ENCODE data around the gene SORCS2. TPM values are rescaled to one million over a fixed set of nuclear protein-coding genes. Genes with fewer than 3 reads are reported as not detected.

SORCS2 gene
- polyA plus RNA-seq, 1 of the 3 experiments (the other 2 are of a cell fraction), result 1.6 TPM

GRCh38 chr4:7403001-7403400, 210.7 kb downstream of the SORCS2 start:
- TF ChIP-seq ELF1 (IDR thresholded peaks at IDR 0.05), result no peak
- no peak for TF ChIP-seq TEAD4 (IDR thresholded peaks at IDR 0.05; ENCODE audit: borderline replicate concordance, insufficient read depth)
- no peak for TF ChIP-seq EZH2phosphoT487 (IDR thresholded peaks at IDR 0.05; ENCODE audit: borderline replicate concordance, low read depth)
- no peak for TF ChIP-seq GATA2 (CRISPR knock-in tag; IDR thresholded peaks at IDR 0.05)
- TF ChIP-seq USF2 (IDR thresholded peaks at IDR 0.05; ENCODE audit: borderline replicate concordance, low read depth, low read length), result no peak
- no peak for TF ChIP-seq MXI1 (IDR thresholded peaks at IDR 0.05; ENCODE audit: low read depth, low read length)
- no peak for TF ChIP-seq ZBTB33 (IDR thresholded peaks at IDR 0.05; ENCODE audit: borderline replicate concordance, low read depth)
- no peak for TF ChIP-seq CTCF (IDR thresholded peaks at IDR 0.05)
- no peak for TF ChIP-seq TCF12 (IDR thresholded peaks at IDR 0.05)
- TF ChIP-seq REST (IDR thresholded peaks at IDR 0.05; ENCODE audit: low read depth, low read length), result no peak
- TF ChIP-seq FOXM1 (IDR thresholded peaks at IDR 0.05; ENCODE audit: low read depth), result no peak
- TF ChIP-seq JUND (IDR thresholded peaks at IDR 0.05), result no peak
- no peak for TF ChIP-seq CHD2 (IDR thresholded peaks at IDR 0.05; ENCODE audit: low read length, partially characterized antibody)
- TF ChIP-seq RXRA (IDR thresholded peaks at IDR 0.05; ENCODE audit: borderline replicate concordance, low read depth), result no peak
- DNase-seq, result no peak
- peaks cover 4% of the 10 kb centered on the region; the same call in 1 of the 2 replicates for H3K9me3 ChIP-seq
- H3K9me2 ChIP-seq, result no peaks in the 10 kb centered on the region
- H3K27me3 ChIP-seq (ENCODE audit: insufficient read depth), result peaks cover 15% of the 10 kb centered on the region; the same call in 1 of the 2 replicates
- no peaks in the 10 kb centered on the region for H3F3A ChIP-seq (replicated peaks; ENCODE audit: insufficient read depth)
- H2AFZ ChIP-seq (ENCODE audit: low read depth), result no peak overlapping the region
- H4K20me1 ChIP-seq (ENCODE audit: insufficient read depth), result no peaks in the 10 kb centered on the region
- POLR2A ChIA-PET, result no interaction called here
- H3K4me2 ChIP-seq, result no peak overlapping the region
- H3K79me2 ChIP-seq (ENCODE audit: insufficient read depth), result no peaks in the 10 kb centered on the region
- peaks cover 0 to 8% of the 10 kb centered on the region in 2 experiments; a peak in 2 of 4 replicates for H3K4me1 ChIP-seq (ENCODE audit: control insufficient read depth in 1 of 2, insufficient read depth in 2 of 2, low read depth in 1 of 2, low read length in 1 of 2)
- 18% methylated on average over 3 of the region's 3 CpGs for WGBS (ENCODE audit: low lambda C conversion rate)
- H3K27ac ChIP-seq (ENCODE audit: low read depth in 2 of 2, low read length in 1 of 2), result no peak overlapping the region
- H3K4me3 ChIP-seq (ENCODE audit: low read depth in 2 of 2, low read length in 1 of 2), result no peak overlapping the region
- CTCF ChIA-PET, result interaction anchor here (0.6 kb wide), 1 partner anchor 43 kb away, joined by 4 read pairs; no protein-coding TSS in a partner anchor
- H3K9ac ChIP-seq, result no peak overlapping the region
- H3K36me3 ChIP-seq (replicated peaks in 1 of 2; ENCODE audit: control insufficient read depth in 1 of 2, insufficient read depth in 2 of 2, low read length in 1 of 2), result no peaks in the 10 kb centered on the region

All from SK-N-SH (cell line).